HepG2 (cell line): ENCODE results near the gene MAP2K5. TPM values are rescaled to one million over a fixed set of nuclear protein-coding genes. Genes with fewer than 3 reads are reported as not detected.

ENCODE experiments used
- ATAC-seq: fragments of 200-7000 bp; cut with Tn5 transposase; 3 replicates; pipeline ENCODE4 v1.9.1; 2020; ENCODE audit warnings: mild to moderate bottlenecking, moderate library complexity
- BruUV-seq: library from RNA; stranded (reverse); fragments of 400-500 nt; replicated peaks from 2 replicates; lab custom pipeline; 2021; lab: Mats Ljungman, UMichigan
- CTCF ChIA-PET: fragments of 300-600 bp; formaldehyde crosslinking; extraction: SDS; loops from one replicate; lab custom pipeline; 2021; ENCODE audit warnings: low total read pairs, inconsistent platforms, low intra/inter-chr PET ratio; lab: Yijun Ruan, JAX
- POLR2A ChIA-PET: fragments of 350-600 bp; sonication (Branson Sonifier 250); formaldehyde crosslinking; loops from one replicate; lab custom pipeline; 2020; ENCODE audit warnings: antibody characterized with exemption, inconsistent platforms; lab: Yijun Ruan, JAX
- DNase-seq: peaks from one replicate; pipeline ENCODE4 v3.0.0-alpha.2; 2015; ENCODE audit warnings: low spot score
- FAIRE-seq: peaks from 3 replicates; lab custom pipeline; 2011; peaks lifted over from hg19 to GRCh38; lab: Jason Lieb, UNC
- H2AFZ ChIP-seq: one replicate; pipeline ENCODE4 v1.6.1; 2011; ENCODE audit warnings: low read length, inconsistent platforms
- H3K27ac ChIP-seq: fragments of 300-600 bp; 3 replicates; pipeline ENCODE4 v1.8.0; 2011; ENCODE audit warnings: mixed run types, mild to moderate bottlenecking, mixed read lengths, low read length, inconsistent platforms; ENCODE audit not compliant: insufficient read depth; ENCODE audit errors: extremely low read length
- H3K27me3 ChIP-seq, 2 experiments: fragments of 200-600 bp in 1 of 2; 2 replicates in 1 of 2; 3 replicates in 1 of 2; pipeline versions ENCODE4 v1.6.0 to v1.8.0; 2011; ENCODE audit warnings: low read length in 2 of 2, mild to moderate bottlenecking in 2 of 2, moderate library complexity in 2 of 2, inconsistent platforms in 1 of 2; ENCODE audit not compliant: insufficient read depth in 2 of 2, control insufficient read depth in 1 of 2
- H3K36me3 ChIP-seq, 2 experiments: fragments of 200-600 bp in 1 of 2; replicated peaks in 1 of 2; 2 replicates in 1 of 2; 3 replicates in 1 of 2; pipeline versions ENCODE4 v1.5.1 to v1.8.0; 2011; ENCODE audit warnings: low read length in 2 of 2, inconsistent platforms in 1 of 2; ENCODE audit not compliant: insufficient read depth in 2 of 2, control insufficient read depth in 1 of 2
- H3K4me1 ChIP-seq: 2 replicates; pipeline ENCODE4 v1.5.1; 2012; ENCODE audit warnings: low read length, inconsistent platforms; ENCODE audit not compliant: insufficient read depth
- H3K4me2 ChIP-seq: 2 replicates; pipeline ENCODE4 v1.6.0; 2011; ENCODE audit warnings: low read depth, low read length, inconsistent platforms
- H3K4me3 ChIP-seq, 3 experiments: fragments of 200-600 bp in 1 of 3; sonication (generic), shearing (Covaris generic) in 1 of 3; replicated peaks in 1 of 3; 2 replicates each; pipeline ENCODE4 v1.5.1; 2011 to 2016; ENCODE audit warnings: low read length in 3 of 3, inconsistent platforms in 2 of 3, low read depth in 2 of 3, mild to moderate bottlenecking in 2 of 3, control low read depth in 1 of 3, mixed read lengths in 1 of 3; ENCODE audit not compliant: insufficient read depth in 1 of 3
- H3K79me2 ChIP-seq: one replicate; pipeline ENCODE4 v1.6.1; 2011; ENCODE audit warnings: low read length, inconsistent platforms; ENCODE audit not compliant: insufficient read depth
- H3K9ac ChIP-seq: 2 replicates; pipeline ENCODE4 v1.6.0; 2011; ENCODE audit warnings: mild to moderate bottlenecking, low read depth, low read length, inconsistent platforms; ENCODE audit not compliant: insufficient read depth
- H3K9me3 ChIP-seq: 2 replicates; pipeline ENCODE4 v1.5.1; 2012; ENCODE audit warnings: mild to moderate bottlenecking, low read length
- H4K20me1 ChIP-seq: 2 replicates; pipeline ENCODE4 v1.6.0; 2011; ENCODE audit warnings: inconsistent platforms, mild to moderate bottlenecking, low read length, moderate library complexity; ENCODE audit not compliant: insufficient read depth
- ATF7 ChIP-seq, 2 experiments: fragments of 450-650 bp in 1 of 2; sonication (generic) in 1 of 2; formaldehyde crosslinking in 1 of 2; IDR thresholded peaks; 2 replicates each; pipeline versions ENCODE4 v1.4.0 to v1.6.1; 2016 to 2020; ENCODE audit warnings: antibody characterized with exemption in 1 of 2, mild to moderate bottlenecking in 1 of 2, missing genetic modification reagents in 1 of 2
- PPARG ChIP-seq: conservative IDR thresholded peaks from 2 replicates; pipeline ENCODE4 v1.6.1; 2016; ENCODE audit warnings: missing biosample characterization, missing genetic modification reagents
- ZNF652 ChIP-seq: IDR thresholded peaks from 2 replicates; pipeline ENCODE4 v1.6.1; 2016; ENCODE audit warnings: low read depth, borderline replicate concordance
- ZSCAN30 ChIP-seq: sonication (generic); formaldehyde crosslinking; IDR thresholded peaks from 2 replicates; pipeline ENCODE4 v1.5.0; 2020; ENCODE audit warnings: mild to moderate bottlenecking, missing genetic modification reagents
- WGBS: methylation state at CpG from one replicate; pipeline ENCODE4 v1.1.6; 2017; ENCODE audit warnings: low lambda C conversion rate; 5-methylcytosine and 5-hydroxymethylcytosine counted together
- in situ Hi-C: cut with HindIII; loops from 2 replicates; pipeline ENCODE4 v1.10.0; 2017; ENCODE audit warnings: low pct_unique_long_range_greater_than_20kb; ENCODE audit not compliant: extremely low pct_ligation_motif_present
- intact Hi-C: fragments of 100-400 bp; cut with micrococcal nuclease; formaldehyde crosslinking; loops from one replicate; pipeline ENCODE4 v1.10.0; 2022; ENCODE audit not compliant: unreplicated experiment
- polyA plus RNA-seq, 8 experiments: library from polyadenylated mRNA; depleted of rRNA in 3 of 8; stranded (reverse) in 7 of 8; unstranded in 1 of 8; fragments of >200 nt; fragmentation: Illumina TruSeq in 4 of 8; extraction: Trizol in 4 of 8; gene quantifications; 2 replicates each; pipeline versions ENCODE4 v1.2.1 to v1.2.3, GENCODE V29; 2011 to 2016; ENCODE audit warnings: low read depth in 4 of 8, missing spikeins in 1 of 8, mixed read lengths in 1 of 8; ENCODE audit not compliant: insufficient read depth in 1 of 8
- total RNA-seq, 5 experiments: library from RNA; depleted of rRNA; stranded (reverse); fragments of >200 nt; fragmentation: Illumina TruSeq; extraction: Trizol; gene quantifications; 2 replicates each; pipeline ENCODE4 v1.2.3, GENCODE V29; 2016; ENCODE audit warnings: low read depth in 1 of 5

Gene MAP2K5
- total and polyA plus RNA-seq, 2 of the 13 experiments (the other 11 are each of a cell fraction or from before 2014, with no cell fraction given) = 4.0 to 4.3 TPM

- BruUV-seq = no TSS peak
- no peak for TF ChIP-seq PPARG (CRISPR knock-in tag)
- peak; percentile 65 for TF ChIP-seq ZNF652 (CRISPR knock-in tag)
- no peak overlapping the region for H3K9ac ChIP-seq
- no peak for DNase-seq
- intact Hi-C loops (no loop called here), in situ Hi-C loops (no loop called here)
- ATAC-seq = no peak
- H3K4me2 ChIP-seq = no peak overlapping the region
- CTCF ChIA-PET = no interaction called here
- no peaks in the 10 kb centered on the region for H3K9me3 ChIP-seq
- H3K36me3 ChIP-seq = no peaks in the 10 kb centered on the region
- WGBS = 90% methylated on average over 3 of the region's 3 CpGs
- H3K27me3 ChIP-seq = no peaks in the 10 kb centered on the region
- no peaks in the 10 kb centered on the region for H3K79me2 ChIP-seq
- FAIRE-seq = no peak
- peaks cover 4% of the 10 kb centered on the region; the same call in 1 of the 2 replicates for H3K4me1 ChIP-seq
- no peaks in the 10 kb centered on the region for H4K20me1 ChIP-seq
- no peak overlapping the region for H3K27ac ChIP-seq
- no peak overlapping the region for H2AFZ ChIP-seq
- H3K4me3 ChIP-seq = no peak overlapping the region
- POLR2A ChIA-PET = interaction anchor here (1.3 kb wide), 1 partner anchor 121 kb away, joined by 3 read pairs; the partner anchor contains the start of gene C15orf61
Observed at GRCh38 chr15:67641453-67641852, 99.0 kb downstream of the MAP2K5 start.

- CTCF ChIA-PET = no interaction called here
- H3K79me2 ChIP-seq = no peaks in the 10 kb centered on the region
- DNase-seq (no peak), ATAC-seq (no peak), FAIRE-seq (no peak)
- no peak overlapping the region for H2AFZ ChIP-seq
- in situ Hi-C loops = no loop called here
- peaks cover 4% of the 10 kb centered on the region; the same call in 1 of the 2 replicates for H3K4me1 ChIP-seq
- no peak overlapping the region for H3K4me3 ChIP-seq
- BruUV-seq = no TSS peak
- TF ChIP-seq ATF7 (IDR thresholded peaks at IDR 0.05) (peak; percentile 93), ATF7 (CRISPR knock-in tag; IDR thresholded peaks at IDR 0.05) (no peak), ZSCAN30 (CRISPR knock-in tag) (no peak)
- TF ChIP-seq, all 625 proteins: peak for 1
- Histone ChIP-seq H3K9ac (no peak overlapping the region), H3K4me2 (no peak overlapping the region), H3K27ac (no peak overlapping the region), H3K9me3 (no peaks in the 10 kb centered on the region), H3K27me3 (no peaks in the 10 kb centered on the region), H4K20me1 (no peaks in the 10 kb centered on the region), H3K36me3 (0 out of 5 replicates have a peak, but pooled peaks cover 0 to 4% of the 10 kb centered on the region in 2 experiments)
- intact Hi-C loops = no loop called here
- POLR2A ChIA-PET = no interaction called here
- WGBS = 91% methylated on average over 2 of the region's 2 CpGs
Observed at GRCh38 chr15:67646847-67647246, 104.3 kb downstream of the MAP2K5 start.
